Neural progenitor cell (in vitro differentiated cells): ENCODE data around the gene TICRR. TPM values are rescaled to one million over a fixed set of nuclear protein-coding genes. Genes with fewer than 3 reads are reported as not detected.

Source experiments
- DNase-seq: peaks from one replicate; pipeline ENCODE4 v3.0.0-alpha.2; 2016; ENCODE audit warnings: low spot score
- H2AFZ ChIP-seq: fragments of 200-600 bp; sonication (generic); replicated peaks from 2 replicates; pipeline ENCODE4 v1.6.1; 2016; ENCODE audit warnings: antibody characterized with exemption
- H3F3A ChIP-seq: fragments of 200-600 bp; sonication (generic); 2 replicates; pipeline ENCODE4 v1.6.1; 2016; ENCODE audit warnings: antibody characterized with exemption, low read depth
- H3K27ac ChIP-seq: fragments of 200-600 bp; sonication (generic); 2 replicates; pipeline ENCODE4 v1.5.1; 2016; ENCODE audit warnings: mild to moderate bottlenecking
- H3K27me3 ChIP-seq: fragments of 200-600 bp; sonication (generic); 2 replicates; pipeline ENCODE4 v1.6.1; 2016; ENCODE audit warnings: mild to moderate bottlenecking, moderate library complexity
- H3K36me3 ChIP-seq: fragments of 200-600 bp; sonication (generic); 2 replicates; pipeline ENCODE4 v1.5.1; 2016
- H3K4me1 ChIP-seq: fragments of 200-600 bp; sonication (generic); 2 replicates; pipeline ENCODE4 v1.6.1; 2016; ENCODE audit warnings: mixed run types
- H3K4me2 ChIP-seq: fragments of 200-600 bp; sonication (generic); 2 replicates; pipeline ENCODE4 v1.6.1; 2016
- H3K4me3 ChIP-seq: fragments of 200-600 bp; sonication (generic); 2 replicates; pipeline ENCODE4 v1.5.1; 2016
- H3K79me2 ChIP-seq: fragments of 200-600 bp; sonication (generic); 2 replicates; pipeline ENCODE4 v1.6.1; 2016; ENCODE audit warnings: low read depth
- H3K9ac ChIP-seq: fragments of 200-600 bp; sonication (generic); 2 replicates; pipeline ENCODE4 v1.6.1; 2016
- H3K9me3 ChIP-seq: fragments of 200-600 bp; sonication (generic); 2 replicates; pipeline ENCODE4 v1.5.1; 2016; ENCODE audit warnings: low read depth
- H4K20me1 ChIP-seq: fragments of 200-600 bp; sonication (generic); 2 replicates; pipeline ENCODE4 v1.6.1; 2016; ENCODE audit warnings: low read depth
- H3K27ac Mint-ChIP-seq: 3 replicates; pipeline ENCODE4 v1.8.0; 2021; ENCODE audit warnings: mixed read lengths
- H3K27me3 Mint-ChIP-seq: 2 replicates; pipeline ENCODE4 v1.8.0; 2022; ENCODE audit warnings: low read depth, mild to moderate bottlenecking, inconsistent platforms, moderate library complexity, mixed read lengths; ENCODE audit not compliant: insufficient read depth
- H3K36me3 Mint-ChIP-seq: 3 replicates; pipeline ENCODE4 v1.8.0; 2021; ENCODE audit warnings: mixed read lengths
- H3K4me1 Mint-ChIP-seq: 3 replicates; pipeline ENCODE4 v1.8.0; 2021; ENCODE audit warnings: mixed read lengths
- H3K4me3 Mint-ChIP-seq: 3 replicates; pipeline ENCODE4 v1.8.0; 2021; ENCODE audit warnings: mild to moderate bottlenecking, moderate library complexity, mixed read lengths
- H3K9me3 Mint-ChIP-seq: 3 replicates; pipeline ENCODE4 v1.8.0; 2020; ENCODE audit warnings: mixed read lengths
- CTCF ChIP-seq: fragments of 200-600 bp; sonication (generic); IDR thresholded peaks from 2 replicates; pipeline ENCODE4 v1.5.1; 2017; ENCODE audit warnings: antibody characterized with exemption, mild to moderate bottlenecking
- EZH2 ChIP-seq: fragments of 200-600 bp; sonication (generic); IDR thresholded peaks from 2 replicates; pipeline ENCODE4 v1.6.1; 2017; ENCODE audit warnings: antibody characterized with exemption, mild to moderate bottlenecking, moderate library complexity
- EZH2phosphoT487 ChIP-seq: fragments of 200-600 bp; sonication (generic); IDR thresholded peaks from 2 replicates; pipeline ENCODE4 v1.6.1; 2017; ENCODE audit warnings: antibody characterized with exemption
- total RNA-seq: library from RNA; depleted of rRNA; stranded (reverse); fragments of >200 nt; gene quantifications from 2 replicates; pipeline ENCODE4 v1.2.3, GENCODE V29; 2015; ENCODE audit warnings: low replicate concordance

Gene TICRR
- total RNA-seq, 1 donor from 2014 or later, result 19.6 TPM

- peaks cover 16% of the 10 kb centered on the region for H3K4me1 Mint-ChIP-seq
- H3K4me3 ChIP-seq, result no peak overlapping the region
- TF ChIP-seq EZH2phosphoT487 (no peak), EZH2 (no peak), CTCF (no peak)
- H3K36me3 ChIP-seq, result no peaks in the 10 kb centered on the region
- H3K27me3 Mint-ChIP-seq, result peaks cover 5% of the 10 kb centered on the region
- no peak for DNase-seq
- no peak overlapping the region for H3K27ac ChIP-seq
- H3F3A ChIP-seq, result no peaks in the 10 kb centered on the region
- H3K27me3 ChIP-seq, result no peaks in the 10 kb centered on the region
- no peak overlapping the region for H3K27ac Mint-ChIP-seq
- H3K9me3 ChIP-seq, result no peaks in the 10 kb centered on the region
- no peaks in the 10 kb centered on the region for H3K36me3 Mint-ChIP-seq
- H3K4me3 Mint-ChIP-seq, result no peak overlapping the region
- no peak overlapping the region for H3K9ac ChIP-seq
- H3K79me2 ChIP-seq, result no peaks in the 10 kb centered on the region
- H3K9me3 Mint-ChIP-seq, result no peaks in the 10 kb centered on the region
- no peaks in the 10 kb centered on the region for H4K20me1 ChIP-seq
- no peaks in the 10 kb centered on the region for H3K4me1 ChIP-seq
- no peak overlapping the region for H3K4me2 ChIP-seq
- no peak overlapping the region for H2AFZ ChIP-seq
These were observed 99.3 kb downstream of the TICRR start for GRCh38 chr15:89674526-89674925.

DNA sequence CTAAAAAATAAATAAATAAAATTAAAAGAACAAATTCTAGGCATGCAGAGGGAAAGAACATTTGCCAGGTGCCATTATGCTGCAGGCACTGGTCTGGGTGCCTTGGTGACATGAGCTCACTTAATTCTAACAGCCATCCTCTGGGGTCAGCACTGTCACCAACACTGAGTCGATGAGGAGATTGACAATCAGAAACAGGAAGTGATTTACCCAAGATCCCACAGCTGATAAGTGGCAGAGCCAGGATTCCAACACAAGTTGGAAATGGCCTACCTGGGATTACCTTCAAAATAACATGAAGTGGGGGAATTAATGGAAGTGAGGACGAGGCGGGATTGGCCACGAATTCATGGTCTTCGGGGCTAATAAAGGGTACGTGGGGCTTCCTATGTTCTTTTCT is 100.3 kb downstream of the TICRR start:
- no peak for DNase-seq
- Mint-ChIP-seq H3K36me3 (no peaks in the 10 kb centered on the region), H3K9me3 (no peaks in the 10 kb centered on the region), H3K4me3 (no peak overlapping the region), H3K27ac (no peak overlapping the region), H3K4me1 (peaks cover 17% of the 10 kb centered on the region), H3K27me3 (peaks cover 5% of the 10 kb centered on the region)
- no peaks in the 10 kb centered on the region for H3K27me3 ChIP-seq
- H3K36me3 ChIP-seq, result no peaks in the 10 kb centered on the region
- H4K20me1 ChIP-seq, result no peaks in the 10 kb centered on the region
- no peak overlapping the region for H2AFZ ChIP-seq
- no peaks in the 10 kb centered on the region for H3F3A ChIP-seq
- H3K9me3 ChIP-seq, result no peaks in the 10 kb centered on the region
- no peak overlapping the region for H3K4me3 ChIP-seq
- no peaks in the 10 kb centered on the region for H3K79me2 ChIP-seq
- no peaks in the 10 kb centered on the region for H3K4me1 ChIP-seq
- H3K27ac ChIP-seq, result no peak overlapping the region
- H3K9ac ChIP-seq, result no peak overlapping the region
- TF ChIP-seq EZH2, result no peak
- no peak for TF ChIP-seq CTCF
- no peak for TF ChIP-seq EZH2phosphoT487
- H3K4me2 ChIP-seq, result no peak overlapping the region

GRCh38 chr15:89677381-89677780 is 102.1 kb downstream of the TICRR start:
- Mint-ChIP-seq H3K27ac (no peak overlapping the region), H3K4me1 (peaks cover 15% of the 10 kb centered on the region), H3K36me3 (no peaks in the 10 kb centered on the region), H3K4me3 (no peak overlapping the region), H3K9me3 (no peaks in the 10 kb centered on the region), H3K27me3 (peaks cover 5% of the 10 kb centered on the region)
- Histone ChIP-seq H2AFZ (no peak overlapping the region), H3K9me3 (no peaks in the 10 kb centered on the region), H3K9ac (no peak overlapping the region), H3K27me3 (no peaks in the 10 kb centered on the region), H3K4me3 (no peak overlapping the region), H3F3A (no peaks in the 10 kb centered on the region), H4K20me1 (no peaks in the 10 kb centered on the region), H3K4me1 (no peaks in the 10 kb centered on the region), H3K36me3 (no peaks in the 10 kb centered on the region), H3K27ac (no peak overlapping the region), H3K4me2 (no peak overlapping the region), H3K79me2 (no peaks in the 10 kb centered on the region)
- no peak for DNase-seq
- no peak for TF ChIP-seq CTCF
- no peak for TF ChIP-seq EZH2phosphoT487
- no peak for TF ChIP-seq EZH2

Other genes starting within 250 kb of the TICRR start
- 25.2 and 43.5 TPM in 2 replicates for gene POLG, start 240.6 kb upstream of the TICRR start, total RNA-seq
- gene RHCG, start 78.9 kb upstream of the TICRR start, total RNA-seq, result not detected in 2 replicates
- gene KIF7, start 80.0 kb downstream of the TICRR start, total RNA-seq, result 4.3 and 15.7 TPM in 2 replicates
- gene PLIN1, start 103.9 kb downstream of the TICRR start, total RNA-seq, result 0.07 and 0.15 TPM in 2 replicates
- gene PEX11A, start 115.3 kb downstream of the TICRR start, total RNA-seq, result 4.5 and 5.2 TPM in 2 replicates
- 0.51 and 0.62 TPM in 2 replicates for gene WDR93, start 115.3 kb downstream of the TICRR start, total RNA-seq
- gene MESP1, start 175.8 kb downstream of the TICRR start, total RNA-seq, result 0.31 TPM in 1 of 2 replicates, not detected in the other
- gene MESP2, start 200.9 kb downstream of the TICRR start, total RNA-seq, result 0.19 TPM in 1 of 2 replicates, not detected in the other
- gene ANPEP, start 239.4 kb downstream of the TICRR start, total RNA-seq, result 2.7 and 4.7 TPM in 2 replicates